HEK293T (cell line): ENCODE results near the gene SYS1.

Source experiments
- CTCF ChIA-PET: fragments of 350-600 bp; formaldehyde crosslinking; extraction: SDS; loops from one replicate; lab custom pipeline; 2021; ENCODE audit warnings: antibody characterized with exemption, inconsistent platforms; lab: Yijun Ruan, JAX
- POLR2A ChIA-PET: fragments of 350-600 bp; formaldehyde crosslinking; extraction: SDS; loops from one replicate; lab custom pipeline; 2020; ENCODE audit warnings: antibody characterized with exemption, inconsistent platforms; lab: Yijun Ruan, JAX
- DNase-seq: peaks from one replicate; pipeline ENCODE4 v3.0.0; 2012; ENCODE audit warnings: mixed read lengths; ENCODE audit errors: extremely low spot score
- ARNT ChIP-seq: fragments of 450-650 bp; IDR thresholded peaks from 2 replicates; pipeline ENCODE4 v1.6.1; 2017; ENCODE audit warnings: mild to moderate bottlenecking
- BHLHE40 ChIP-seq: fragments of 450-650 bp; IDR thresholded peaks from 2 replicates; pipeline ENCODE4 v1.6.1; 2016; ENCODE audit warnings: mild to moderate bottlenecking, moderate library complexity, borderline replicate concordance
- CTBP1 ChIP-seq: fragments of 450-650 bp; IDR thresholded peaks from 2 replicates; pipeline ENCODE4 v1.6.1; 2016; ENCODE audit warnings: borderline replicate concordance
- ELF4 ChIP-seq: fragments of 450-650 bp; IDR thresholded peaks from 2 replicates; pipeline ENCODE4 v1.6.1; 2017; ENCODE audit warnings: antibody characterized with exemption
- FOXA1 ChIP-seq: fragments of 450-650 bp; IDR thresholded peaks from 2 replicates; pipeline ENCODE4 v1.6.1; 2016; ENCODE audit warnings: mild to moderate bottlenecking
- FOXK2 ChIP-seq: fragments of 450-650 bp; IDR thresholded peaks from 2 replicates; pipeline ENCODE4 v1.6.1; 2016; ENCODE audit warnings: mild to moderate bottlenecking
- FOXM1 ChIP-seq: fragments of 450-650 bp; IDR thresholded peaks from 2 replicates; pipeline ENCODE4 v1.6.1; 2017; ENCODE audit warnings: mild to moderate bottlenecking, borderline replicate concordance
- HDGF ChIP-seq: fragments of 450-650 bp; IDR thresholded peaks from 2 replicates; pipeline ENCODE4 v1.6.1; 2017; ENCODE audit warnings: antibody characterized with exemption, borderline replicate concordance
- L3MBTL2 ChIP-seq: fragments of 450-650 bp; conservative IDR thresholded peaks from 2 replicates; pipeline ENCODE4 v1.6.1; 2016; ENCODE audit warnings: mild to moderate bottlenecking
- LEF1 ChIP-seq: fragments of 450-650 bp; IDR thresholded peaks from 2 replicates; pipeline ENCODE4 v1.6.1; 2017; ENCODE audit warnings: mild to moderate bottlenecking, borderline replicate concordance
- NFRKB ChIP-seq: fragments of 450-650 bp; IDR thresholded peaks from 2 replicates; pipeline ENCODE4 v1.6.1; 2016; ENCODE audit warnings: mild to moderate bottlenecking, moderate library complexity
- SP1 ChIP-seq: fragments of 450-650 bp; IDR thresholded peaks from 2 replicates; pipeline ENCODE4 v1.6.1; 2017
- SUZ12 ChIP-seq: fragments of 450-650 bp; IDR thresholded peaks from 2 replicates; pipeline ENCODE4 v1.6.1; 2016; ENCODE audit warnings: mild to moderate bottlenecking
- TARDBP ChIP-seq: fragments of 450-650 bp; IDR thresholded peaks from 2 replicates; pipeline ENCODE4 v1.6.1; 2016
- ZNF384 ChIP-seq: fragments of 450-650 bp; IDR thresholded peaks from 2 replicates; pipeline ENCODE4 v1.6.1; 2016
- TF ChIP-seq, protein P1 (sequence below): fragments of 450-650 bp; IDR thresholded peaks from 2 replicates; pipeline ENCODE4 v1.6.1; 2016

Gene SYS1

DNA sequence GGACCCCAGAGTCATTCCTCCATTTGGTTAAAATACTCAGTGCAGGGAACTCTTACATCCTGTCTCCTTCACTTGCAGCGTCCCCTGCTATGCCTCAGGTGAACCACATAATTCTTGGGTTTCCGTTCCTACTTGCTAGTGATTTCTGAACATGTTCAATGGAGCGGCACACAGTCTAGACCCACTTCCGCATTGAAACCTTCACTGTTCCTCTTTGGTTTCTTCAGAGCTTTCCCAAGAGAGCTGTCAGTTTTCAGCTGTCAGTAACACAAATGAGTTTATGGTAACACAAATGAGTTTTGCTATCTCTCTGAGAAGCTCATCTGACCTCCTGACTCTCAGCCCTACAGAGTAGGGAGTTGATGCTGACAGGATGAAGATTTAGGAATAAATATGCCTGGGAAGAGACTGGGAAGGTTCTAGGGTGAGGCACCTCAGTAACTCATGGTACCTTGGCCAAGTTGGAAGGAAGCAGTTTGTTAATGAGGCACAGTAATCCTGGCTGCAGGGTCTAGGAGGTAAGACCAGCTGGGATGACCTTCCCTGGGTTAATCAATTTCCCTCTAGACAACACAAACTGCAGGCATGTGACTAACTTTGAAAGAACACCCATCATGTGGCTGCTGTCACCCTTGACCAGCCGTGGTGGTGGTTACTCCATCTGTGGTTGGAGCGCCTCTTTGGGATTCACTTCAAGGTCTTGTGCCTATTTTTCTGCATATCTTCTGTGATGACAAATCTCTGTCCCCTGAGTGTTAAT, 5.4 kb downstream of the SYS1 start:
- ChIA-PET POLR2A (interaction anchor here (1.1 kb wide), 1 partner anchor 68 kb away, joined by 3 read pairs; no protein-coding TSS in a partner anchor), CTCF (interaction anchor here (1.0 kb wide), 1 partner anchor 20 kb away, joined by 3 read pairs; the partner anchor contains the start of gene SDC4)
- DNase-seq = no peak
- TF ChIP-seq ELF4 (no peak), SP1 (no peak), NFRKB (no peak), ARNT (no peak), L3MBTL2 (no peak), ZNF384 (no peak)

DNA sequence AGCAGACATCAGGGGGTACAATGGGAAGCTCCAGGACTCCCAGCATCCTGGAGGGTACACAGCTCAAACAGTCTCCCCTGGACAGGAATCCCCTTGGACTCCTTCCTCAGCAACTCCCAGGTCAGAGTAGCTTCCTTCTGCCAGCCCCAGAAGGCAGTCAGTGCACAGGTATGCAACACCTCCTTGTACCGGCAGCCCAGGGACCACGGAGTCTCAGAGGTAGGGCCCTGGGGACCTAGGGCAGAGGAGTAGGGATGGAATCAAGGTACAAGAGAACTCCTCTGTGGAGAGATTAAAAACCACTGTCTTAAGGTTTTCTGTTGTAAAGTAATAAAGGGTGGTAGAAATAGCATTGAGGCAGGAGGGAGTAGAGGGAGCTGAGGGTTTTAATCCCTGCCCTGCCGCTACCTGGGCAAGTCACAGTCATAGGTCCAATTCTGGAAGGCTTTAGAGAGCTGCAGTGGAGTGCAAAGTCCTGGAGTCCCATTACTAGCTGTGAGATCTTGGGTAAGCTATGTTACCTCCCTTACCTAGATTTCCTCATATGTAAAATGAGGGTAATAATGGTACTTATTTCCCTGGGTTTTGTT, 7.7 kb downstream of the SYS1 start:
- no peak for DNase-seq
- POLR2A ChIA-PET = interaction anchor here (1.0 kb wide), 1 partner anchor 37 kb away, joined by 3 read pairs; no protein-coding TSS in a partner anchor
- TF ChIP-seq ELF4 (no peak), HDGF (no peak)
- CTCF ChIA-PET = interaction anchor here (2.3 kb wide), 1 partner anchor 66 kb away, joined by 9 read pairs; no protein-coding TSS in a partner anchor

- ChIA-PET CTCF (interaction anchor here (0.6 to 2.9 kb wide), 7 partner anchors 9 to 114 kb away, joined by 3 to 9 read pairs (median 3); partner anchors contain the start of gene SYS1), POLR2A (interaction anchor here (2.1 kb wide), 2 partner anchors 9 to 64 kb away, joined by 9 to 16 read pairs; partner anchors contain the start of gene SYS1)
- DNase-seq = no peak
- TF ChIP-seq HDGF (no peak), ELF4 (no peak), FOXK2 (no peak), SUZ12 (no peak), L3MBTL2 (no peak), FOXM1 (no peak), ARNT (no peak), LEF1 (no peak), FOXA1 (no peak), SP1 (no peak), CTBP1 (no peak), NFRKB (no peak), BHLHE40 (no peak), ZNF384 (no peak), TARDBP (no peak)
- TF ChIP-seq, protein P1, sequence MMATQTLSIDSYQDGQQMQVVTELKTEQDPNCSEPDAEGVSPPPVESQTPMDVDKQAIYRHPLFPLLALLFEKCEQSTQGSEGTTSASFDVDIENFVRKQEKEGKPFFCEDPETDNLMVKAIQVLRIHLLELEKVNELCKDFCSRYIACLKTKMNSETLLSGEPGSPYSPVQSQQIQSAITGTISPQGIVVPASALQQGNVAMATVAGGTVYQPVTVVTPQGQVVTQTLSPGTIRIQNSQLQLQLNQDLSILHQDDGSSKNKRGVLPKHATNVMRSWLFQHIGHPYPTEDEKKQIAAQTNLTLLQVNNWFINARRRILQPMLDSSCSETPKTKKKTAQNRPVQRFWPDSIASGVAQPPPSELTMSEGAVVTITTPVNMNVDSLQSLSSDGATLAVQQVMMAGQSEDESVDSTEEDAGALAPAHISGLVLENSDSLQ = no peak
Measured at GRCh38 chr20:45372241-45372640, 9.3 kb downstream of the SYS1 start.

GRCh38 chr20:45372646-45373352, 9.8 kb downstream of the SYS1 start:
- DNase-seq = no peak
- CTCF ChIA-PET = interaction anchor here (0.6 to 3.1 kb wide), 9 partner anchors 10 to 321 kb away, joined by 3 to 56 read pairs (median 4); partner anchors contain the start of gene SYS1
- POLR2A ChIA-PET = interaction anchor here (2.1 kb wide), 2 partner anchors 10 to 64 kb away, joined by 9 to 16 read pairs; partner anchors contain the start of gene SYS1
- no peak for TF ChIP-seq BHLHE40
- no peak for TF ChIP-seq SUZ12
- TF ChIP-seq SP1 = no peak
- no peak for TF ChIP-seq ZNF384
- TF ChIP-seq ELF4 = no peak
- TF ChIP-seq FOXM1 = no peak
- TF ChIP-seq, protein P1 = no peak
- no peak for TF ChIP-seq ARNT
- no peak for TF ChIP-seq NFRKB
- no peak for TF ChIP-seq TARDBP
- TF ChIP-seq CTBP1 = no peak
- no peak for TF ChIP-seq FOXA1
- TF ChIP-seq LEF1 = no peak
- no peak for TF ChIP-seq L3MBTL2
- TF ChIP-seq HDGF = no peak
- no peak for TF ChIP-seq FOXK2

GRCh38 chr20:45373353-45374100, 10.6 kb downstream of the SYS1 start:
- TF ChIP-seq, protein P1 = peak; percentile 50; the same call in 1 of the 2 replicates
- TF ChIP-seq L3MBTL2 (no peak), FOXM1 (no peak)
- ChIA-PET POLR2A (interaction anchor here (1.1 to 2.1 kb wide), 6 partner anchors 11 to 397 kb away, joined by 3 to 17 read pairs (median 8); partner anchors contain the start of genes PIGT and SYS1), CTCF (interaction anchor here (0.5 to 3.1 kb wide), 18 partner anchors 11 to 425 kb away, joined by 3 to 56 read pairs (median 4); partner anchors contain the start of gene SYS1)
- DNase-seq = peak; percentile 83
